GM21786 (cell line): ENCODE data around the gene MLH3.
"Not testable (repeated sequence)": the region's sequence is repeated elsewhere in the genome, so short reads cannot be mapped to it uniquely, and the experiment has no call there.

Experiments
- ATAC-seq: cut with Tn5 transposase; IDR thresholded peaks from one replicate; pipeline ENCODE4 v1.9.1; 2021; ENCODE audit not compliant: unreplicated experiment

MLH3 gene

DNA sequence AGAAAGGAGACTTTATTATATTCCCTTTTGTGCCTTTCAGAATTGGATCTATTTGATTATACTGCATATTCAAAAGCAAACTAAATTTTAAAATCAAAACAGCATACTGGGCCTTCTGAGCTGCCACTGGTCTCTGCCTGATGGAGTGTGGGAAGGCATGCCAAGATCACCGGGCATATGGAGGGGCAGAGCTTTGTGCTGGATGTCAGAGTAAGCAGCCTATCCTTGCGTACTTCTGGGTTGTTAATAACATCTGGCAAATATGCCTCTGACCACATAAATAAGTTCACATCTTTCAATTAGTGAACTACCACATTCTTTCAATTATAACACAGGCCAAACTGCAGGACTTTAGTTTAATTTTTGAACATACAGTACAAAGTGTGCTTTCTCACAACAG lies 18.3 kb downstream of the MLH3 start:
- ATAC-seq: no peak

DNA sequence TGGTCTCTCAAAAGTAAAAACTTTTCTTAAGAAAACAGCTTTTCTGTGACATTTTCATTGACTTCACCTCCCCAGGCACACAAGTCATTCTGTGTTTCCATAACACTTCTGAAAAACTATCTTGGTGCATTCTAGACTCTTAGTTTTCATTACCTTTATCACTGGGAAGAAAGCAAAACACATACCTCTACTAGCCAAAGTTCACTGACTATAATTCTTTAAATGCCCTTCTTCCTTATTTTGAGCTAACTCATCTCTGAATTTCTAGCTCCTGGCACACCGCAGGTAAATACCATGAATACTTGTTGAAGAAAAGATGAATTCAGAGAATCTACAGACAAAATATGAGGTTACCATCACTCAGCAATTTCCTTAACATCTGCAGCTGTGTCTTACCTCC lies 21.1 kb downstream of the MLH3 start:
- no peak for ATAC-seq

DNA sequence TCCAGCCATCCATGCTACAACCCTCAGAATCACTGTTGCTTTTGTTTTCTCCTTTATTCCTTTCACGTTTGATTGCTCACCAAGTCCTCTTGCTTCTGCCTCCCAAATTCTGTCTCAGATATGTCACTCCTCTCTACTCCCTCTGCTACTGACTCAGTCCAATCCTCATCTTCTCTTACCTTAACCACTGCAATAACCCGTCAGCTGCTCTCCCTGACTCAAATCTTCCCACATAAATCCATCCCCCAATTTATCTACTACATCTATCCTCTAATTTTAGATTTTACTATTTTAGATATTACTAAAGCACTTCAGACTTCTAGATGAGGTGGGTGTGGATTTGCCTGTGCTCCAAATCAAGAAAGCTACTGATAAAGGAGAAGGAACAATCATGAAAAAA lies 25.4 kb downstream of the MLH3 start:
- ATAC-seq: no peak

DNA sequence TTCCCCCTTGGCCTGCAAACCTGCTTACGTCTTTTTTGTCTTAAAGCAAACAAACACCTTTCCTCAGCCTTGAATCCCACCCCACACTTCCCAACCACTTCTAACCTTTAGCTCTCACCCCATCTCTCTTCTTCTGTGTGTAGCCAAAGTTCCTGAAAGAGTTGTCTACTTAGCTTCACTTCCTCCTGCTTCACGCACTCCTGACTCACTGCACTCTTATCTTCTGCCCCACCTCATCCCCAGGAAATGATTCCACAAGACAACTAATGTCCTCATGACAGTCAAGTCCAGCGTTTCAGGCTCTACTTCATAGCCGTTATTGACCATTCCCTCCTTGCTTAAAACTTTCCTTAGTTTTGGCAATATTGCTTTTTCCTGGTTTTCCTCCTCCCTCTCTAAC lies 26.2 kb downstream of the MLH3 start:
- ATAC-seq: no peak

- no peak for ATAC-seq
Observed at GRCh38 chr14:75023108-75023507, 28.2 kb downstream of the MLH3 start.

- no peak for ATAC-seq
Observed at GRCh38 chr14:75022655-75023054, 28.6 kb downstream of the MLH3 start.

DNA sequence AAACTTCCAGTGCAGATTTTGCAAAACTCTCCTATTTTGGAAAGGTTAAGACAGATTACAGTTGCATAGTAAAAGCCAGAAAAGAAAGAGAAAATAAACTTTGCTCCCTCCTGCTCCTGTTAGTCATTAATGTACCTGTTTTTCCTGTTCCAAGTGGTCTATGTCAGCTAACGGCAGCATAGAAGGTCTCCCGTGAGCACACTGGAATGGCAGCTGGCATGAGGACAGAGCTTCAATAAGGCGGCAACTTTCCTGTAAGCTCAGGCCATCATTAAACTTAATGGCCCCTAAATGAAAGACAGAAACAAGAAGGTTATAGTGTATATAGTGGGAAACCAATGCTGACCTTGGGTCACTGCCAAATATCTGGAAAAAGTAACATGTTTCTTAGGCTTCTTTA lies 32.6 kb downstream of the MLH3 start:
- no peak for ATAC-seq

DNA sequence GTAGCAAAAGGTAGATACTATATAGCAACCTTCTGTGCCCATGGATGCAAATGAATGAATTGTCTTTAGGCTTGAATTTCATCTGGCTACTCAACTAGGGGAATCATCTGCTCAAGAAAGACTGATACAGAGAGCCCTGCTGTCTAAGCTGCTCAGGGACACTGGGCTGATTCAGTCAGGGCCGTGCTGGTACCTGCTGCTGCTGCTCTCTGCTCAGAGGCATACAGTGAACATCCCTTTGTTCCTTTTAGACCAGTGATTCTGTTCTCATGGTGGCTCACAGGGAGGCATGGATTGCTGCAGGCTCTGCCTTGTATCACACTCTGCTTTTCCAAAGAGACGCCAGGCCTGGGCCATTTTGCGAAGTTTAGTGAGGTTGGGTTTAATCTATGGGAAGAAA lies 34.5 kb downstream of the MLH3 start:
- no peak for ATAC-seq

DNA sequence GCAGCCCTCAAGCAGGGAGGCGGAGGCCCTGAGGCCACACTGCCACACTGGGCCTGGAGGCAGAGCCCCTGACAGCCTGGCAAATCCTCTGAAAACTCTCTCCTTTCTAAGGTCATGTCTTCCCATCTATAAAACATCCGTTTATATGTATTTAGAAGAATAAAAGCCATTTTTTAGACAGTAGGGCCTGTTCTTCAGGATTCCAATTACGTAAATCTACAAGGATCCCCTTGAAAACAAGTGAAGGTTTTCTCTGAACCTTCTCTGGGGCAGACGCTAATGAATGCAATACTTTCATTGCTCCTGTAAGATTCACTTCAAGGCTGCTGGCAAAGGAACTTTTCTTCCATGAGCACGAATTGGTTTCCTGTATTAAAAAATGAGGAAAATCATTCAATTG lies 35.8 kb downstream of the MLH3 start:
- ATAC-seq: no peak

DNA sequence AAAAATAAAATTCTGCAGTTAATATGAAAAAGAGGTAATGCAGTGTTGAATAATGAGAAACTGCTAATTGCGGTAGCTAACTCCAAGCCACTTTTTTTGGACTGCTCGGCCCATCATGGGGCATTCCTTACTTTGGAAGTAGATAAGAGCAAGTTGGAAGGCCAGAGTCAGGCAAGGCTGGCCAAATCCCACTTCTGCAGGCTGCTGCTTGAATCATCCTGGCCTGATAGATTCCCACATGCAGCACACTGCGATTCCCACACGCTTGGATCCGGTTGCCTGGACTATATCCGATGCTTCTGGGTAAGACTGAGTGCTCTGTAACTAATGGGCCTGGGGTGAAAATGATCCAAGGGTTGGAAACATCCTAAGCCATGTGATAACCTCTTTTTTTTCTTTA lies 38.0 kb downstream of the MLH3 start:
- ATAC-seq: no peak

- ATAC-seq: no peak
Observed at GRCh38 chr14:75011356-75011994, 39.8 kb downstream of the MLH3 start.

GRCh38 chr14:75010472-75011093 lies 40.7 kb downstream of the MLH3 start:
- ATAC-seq: no peak

DNA sequence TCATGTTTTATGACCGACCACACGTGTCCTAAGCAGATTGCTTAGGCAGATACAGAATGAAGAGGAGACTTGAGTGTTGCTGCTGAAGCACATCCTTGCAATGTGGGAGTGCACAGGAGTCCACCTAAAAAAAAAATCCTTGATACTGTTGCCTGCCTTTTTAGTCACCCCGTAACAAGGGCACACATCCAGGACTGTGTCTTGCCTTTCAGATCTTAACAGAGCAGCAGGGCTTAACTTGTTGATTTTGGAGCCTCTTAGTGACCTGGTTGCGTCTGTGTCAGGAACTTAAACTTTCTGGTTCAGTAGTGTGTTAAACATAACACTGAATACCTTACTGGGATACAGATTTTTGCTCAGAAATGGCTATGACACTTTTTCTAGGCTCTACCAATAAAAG lies 42.1 kb downstream of the MLH3 start:
- no peak for ATAC-seq

GRCh38 chr14:75005357-75005756 lies 45.9 kb downstream of the MLH3 start:
- no peak for ATAC-seq

GRCh38 chr14:75003250-75004027 lies 47.8 kb downstream of the MLH3 start:
- no peak for ATAC-seq

- ATAC-seq: peak; percentile 98
Observed at GRCh38 chr14:75002392-75003249, 48.6 kb downstream of the MLH3 start, which contains the start of gene EIF2B2. Gene EIF2B2, plus strand, starts transcription at chr14:75002921. Its CDS starts 70 bp downstream, at chr14:75002991.

- ATAC-seq: no peak
Observed at GRCh38 chr14:75001899-75002298, 49.4 kb downstream of the MLH3 start.

DNA sequence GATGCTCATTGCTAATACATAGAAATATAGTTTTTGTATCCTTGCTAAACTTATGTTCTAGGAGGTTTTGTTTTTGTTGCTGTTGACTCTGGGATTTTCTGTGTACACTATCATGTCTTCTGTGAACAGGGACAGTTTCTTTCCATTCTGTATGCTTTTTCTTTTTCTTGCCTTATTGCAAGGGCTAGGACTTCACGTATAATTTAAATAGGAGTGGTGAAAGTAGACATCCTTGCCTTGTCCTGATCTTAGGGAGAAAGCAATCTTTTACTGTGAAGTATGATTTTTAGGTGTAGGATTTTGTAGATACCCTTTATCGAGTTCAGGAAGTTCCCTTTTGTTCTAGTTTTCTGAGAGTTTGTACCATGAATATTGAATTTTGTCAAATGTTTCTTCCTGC lies 50.0 kb downstream of the MLH3 start:
- ATAC-seq: no peak

- ATAC-seq: not testable (repeated sequence)
Observed at GRCh38 chr14:74995781-74996180, 55.5 kb downstream of the MLH3 start.

- not testable (repeated sequence) for ATAC-seq
Observed at GRCh38 chr14:74994182-74994581, 57.1 kb downstream of the MLH3 start.

- ATAC-seq: no peak
Observed at GRCh38 chr14:74988993-74989392, 62.3 kb downstream of the MLH3 start.
